SK-MEL-5 (cell line): ENCODE measurements around the gene ZNF750. TPM values are rescaled to one million over a fixed set of nuclear protein-coding genes. Genes with fewer than 3 reads are reported as not detected.

Experiments
- DNase-seq: peaks from one replicate; pipeline ENCODE4 v3.0.0-alpha.2; 2016; ENCODE audit warnings: low read depth, low spot score
- in situ Hi-C: cut with HindIII; loops from 2 replicates; pipeline ENCODE4 v1.10.0; 2016; ENCODE audit warnings: low sequenced_read_pairs, high pct_unique_total_duplicates, low pct_unique_long_range_greater_than_20kb
- total RNA-seq: library from RNA; depleted of rRNA; stranded (reverse); fragments of >200 nt; shearing (Covaris generic); gene quantifications from 2 replicates; pipeline ENCODE4 v1.2.3, GENCODE V29; 2014

ZNF750 gene
- total RNA-seq, 1 experiment from 2014 or later, result not detected

GRCh38 chr17:82875407-82875856 lies 35.6 kb upstream of the ZNF750 start:
- in situ Hi-C loops, result no loop called here
- no peak for DNase-seq

DNA sequence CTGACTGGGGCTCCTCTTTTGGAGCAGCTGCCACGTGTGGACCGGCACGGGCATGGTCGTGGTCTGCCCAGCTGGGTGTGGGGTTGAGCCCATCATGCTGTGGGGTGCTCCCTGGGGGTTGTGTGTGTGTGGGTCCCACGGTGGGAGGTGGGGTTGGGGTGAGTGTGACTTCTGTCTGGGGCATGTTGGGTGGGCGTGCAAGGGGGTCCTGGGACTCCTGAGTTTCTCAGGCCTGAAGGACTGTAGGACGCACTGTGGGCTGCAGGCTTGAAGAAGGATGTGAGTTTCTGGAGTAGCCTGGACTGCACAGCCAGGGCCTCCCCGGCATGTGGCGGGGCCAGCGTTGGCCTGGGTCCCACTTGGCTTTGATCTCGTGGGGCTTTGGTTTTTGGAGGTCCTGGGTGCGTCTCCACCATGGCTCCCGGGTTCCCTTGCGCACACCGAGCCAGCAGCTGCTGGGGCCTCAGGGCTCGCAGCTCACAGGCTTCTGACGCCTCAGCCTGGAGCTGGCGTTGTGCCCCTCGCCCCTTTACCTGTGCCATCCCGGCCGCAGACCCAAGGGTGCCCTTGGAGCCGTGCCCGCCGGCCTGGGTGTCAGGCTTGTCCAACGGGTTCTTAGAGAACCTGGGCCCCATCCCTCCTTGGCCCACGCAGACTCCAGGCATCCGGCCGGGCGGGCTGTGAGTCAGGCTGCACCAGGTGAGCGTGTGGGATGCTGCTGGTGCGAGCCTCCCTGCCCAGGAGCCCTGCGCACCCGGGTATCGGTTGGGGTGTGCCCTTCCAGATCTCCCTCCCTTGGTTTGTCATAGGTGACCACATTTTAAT lies 34.4 kb upstream of the ZNF750 start:
- in situ Hi-C loops, result no loop called here
- DNase-seq, result no peak

GRCh38 chr17:82873521-82873920 lies 33.7 kb upstream of the ZNF750 start:
- in situ Hi-C loops, result no loop called here
- no peak for DNase-seq

- in situ Hi-C loops, result no loop called here
- no peak for DNase-seq
Observed at GRCh38 chr17:82872591-82873520, 33.0 kb upstream of the ZNF750 start.

DNA sequence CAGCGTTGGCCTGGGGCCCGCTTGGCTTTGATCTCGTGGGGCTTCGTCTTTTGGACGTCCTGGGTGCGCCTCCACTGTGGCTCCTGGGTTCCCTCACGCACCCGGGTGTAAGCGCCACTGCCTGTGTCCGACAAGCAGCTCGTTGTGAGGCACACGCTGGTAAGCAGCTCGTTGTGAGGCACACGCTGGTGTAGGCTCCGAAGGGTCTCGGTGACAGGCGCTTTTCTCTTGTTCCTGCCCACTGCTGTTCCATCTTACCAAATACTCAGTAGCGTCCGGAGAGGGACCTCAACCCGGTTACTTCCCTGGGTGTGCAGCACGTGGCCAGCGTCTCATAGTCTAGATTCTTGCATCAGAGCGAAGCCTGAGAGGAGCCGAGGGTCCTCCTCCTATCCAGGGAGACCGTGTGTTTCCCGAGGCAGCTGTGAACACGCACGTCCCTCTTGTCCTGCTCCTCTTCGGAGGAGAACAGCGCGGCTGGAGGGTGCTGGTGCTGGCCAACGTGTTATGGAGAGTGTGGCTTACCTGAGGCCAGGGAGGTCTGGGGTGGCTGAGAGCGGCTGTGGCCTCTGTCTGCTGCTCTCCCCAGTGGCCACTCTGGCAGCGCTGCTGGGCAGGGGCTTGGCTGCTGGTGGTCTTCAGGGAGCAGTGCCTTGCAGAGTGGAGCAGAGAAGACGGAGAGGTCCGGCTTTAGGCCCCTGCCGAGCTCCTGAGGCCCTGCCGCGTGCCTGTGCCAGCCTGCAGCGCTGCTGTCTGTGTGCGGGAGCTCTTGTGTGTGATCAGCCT lies 32.1 kb upstream of the ZNF750 start:
- in situ Hi-C loops, result no loop called here
- no peak for DNase-seq

GRCh38 chr17:82871056-82871775 lies 31.4 kb upstream of the ZNF750 start:
- in situ Hi-C loops, result no loop called here
- DNase-seq, result no peak

DNA sequence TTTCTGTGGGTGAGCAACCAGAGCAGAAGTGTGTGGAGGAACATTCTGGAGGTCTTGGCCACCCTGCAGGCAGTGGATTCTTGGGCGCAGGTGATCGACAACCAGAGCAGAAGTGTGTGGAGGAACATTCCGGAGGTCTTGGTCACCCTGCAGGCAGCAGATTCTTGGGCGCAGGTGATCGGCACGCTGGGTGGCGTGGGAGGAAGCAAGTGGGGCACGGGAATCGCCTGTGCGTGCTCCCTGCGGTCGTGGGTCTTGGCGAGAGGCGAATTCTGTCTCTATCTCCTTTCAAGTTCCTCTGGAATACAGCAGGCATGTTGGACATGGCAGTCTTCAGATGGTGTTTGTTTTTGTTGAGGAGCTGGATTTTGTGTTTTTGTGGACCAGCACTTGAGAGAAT lies 30.7 kb upstream of the ZNF750 start:
- in situ Hi-C loops, result no loop called here
- no peak for DNase-seq

GRCh38 chr17:82870091-82870491 lies 30.3 kb upstream of the ZNF750 start:
- DNase-seq, result no peak
- in situ Hi-C loops, result no loop called here

DNA sequence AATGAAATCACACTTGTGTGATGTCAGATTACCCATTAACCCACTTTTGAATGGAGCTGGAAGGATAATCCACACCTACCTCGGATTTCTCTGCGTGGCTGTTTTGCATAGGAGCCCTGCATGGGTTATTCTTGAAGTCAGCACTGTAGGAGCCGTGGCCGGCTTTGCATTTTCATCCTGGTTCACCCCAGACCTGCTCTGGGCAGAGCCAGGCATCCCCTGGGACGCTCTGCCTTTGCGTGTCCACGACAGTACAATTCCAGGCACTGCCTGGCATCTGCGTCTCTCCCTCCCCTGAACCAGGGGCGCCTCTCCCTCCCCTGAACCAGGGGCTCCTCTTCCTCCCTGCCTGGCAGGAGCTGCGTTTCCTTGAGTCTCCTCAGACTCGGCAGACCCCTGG lies 29.7 kb upstream of the ZNF750 start:
- in situ Hi-C loops, result no loop called here
- no peak for DNase-seq

- in situ Hi-C loops, result no loop called here
- no peak for DNase-seq
Observed at GRCh38 chr17:82868715-82869131, 28.9 kb upstream of the ZNF750 start.

DNA sequence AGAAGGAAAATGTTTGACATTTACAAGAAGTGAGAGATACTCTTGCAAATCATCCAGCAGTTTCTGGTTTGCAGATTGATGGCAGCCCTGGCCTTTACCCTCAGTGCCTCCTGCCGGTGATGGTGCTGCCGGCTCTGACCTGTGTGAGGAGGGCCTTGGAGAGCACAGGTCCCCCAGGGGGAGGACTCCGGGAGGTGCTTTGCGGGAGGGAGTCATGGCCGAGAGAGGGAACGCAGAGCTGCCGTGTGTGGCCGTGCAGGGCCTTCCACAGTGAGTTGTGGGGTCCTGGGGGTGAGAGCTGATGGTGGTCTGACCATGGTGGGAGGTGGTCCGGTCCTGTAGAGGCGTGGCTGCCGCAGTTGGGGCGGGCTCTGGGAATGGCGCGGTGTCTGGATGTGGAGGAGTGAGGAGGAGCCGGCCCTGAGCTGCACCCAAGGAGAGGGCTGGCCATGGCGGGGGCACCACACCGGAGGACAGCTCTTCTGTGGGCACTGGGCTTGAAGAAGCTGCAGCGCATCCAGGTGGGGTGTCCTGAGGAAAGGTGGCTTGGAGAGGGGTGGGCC lies 28.0 kb upstream of the ZNF750 start:
- in situ Hi-C loops, result no loop called here
- DNase-seq, result no peak

- DNase-seq, result no peak
- in situ Hi-C loops, result no loop called here
Observed at GRCh38 chr17:82866590-82867191, 26.9 kb upstream of the ZNF750 start.

DNA sequence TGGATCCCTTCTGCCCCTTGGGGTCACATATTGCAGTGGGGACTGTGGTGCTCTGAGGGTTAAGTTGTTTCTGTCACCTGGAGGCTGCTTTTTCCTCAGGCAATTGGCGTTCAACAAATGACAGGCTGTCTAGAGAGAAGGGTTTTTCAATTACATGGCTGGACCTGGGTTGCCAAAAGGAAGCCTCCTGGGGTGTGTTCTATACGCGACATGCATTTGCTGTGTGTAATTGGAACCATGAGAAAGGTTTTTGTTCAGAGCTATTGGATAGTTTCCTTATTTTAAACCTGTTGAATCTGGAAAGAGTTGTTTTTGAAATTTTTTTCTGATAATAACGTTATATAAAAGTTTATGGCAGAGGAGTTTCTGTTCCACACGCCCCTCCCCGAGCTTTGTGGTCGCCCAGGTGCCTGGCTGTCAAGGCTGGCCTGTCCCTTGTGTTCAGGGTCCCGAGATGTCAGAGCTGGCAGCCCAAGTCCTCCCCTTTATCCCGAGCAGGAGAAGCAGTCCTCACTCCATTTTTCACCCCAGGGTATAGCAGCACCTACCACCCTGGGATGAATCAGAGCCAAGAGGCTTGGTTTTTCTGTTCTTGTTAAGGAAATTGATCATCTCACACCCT lies 26.1 kb upstream of the ZNF750 start:
- in situ Hi-C loops, result no loop called here
- no peak for DNase-seq

GRCh38 chr17:82865274-82865673 lies 25.5 kb upstream of the ZNF750 start:
- no peak for DNase-seq
- in situ Hi-C loops, result no loop called here

DNA sequence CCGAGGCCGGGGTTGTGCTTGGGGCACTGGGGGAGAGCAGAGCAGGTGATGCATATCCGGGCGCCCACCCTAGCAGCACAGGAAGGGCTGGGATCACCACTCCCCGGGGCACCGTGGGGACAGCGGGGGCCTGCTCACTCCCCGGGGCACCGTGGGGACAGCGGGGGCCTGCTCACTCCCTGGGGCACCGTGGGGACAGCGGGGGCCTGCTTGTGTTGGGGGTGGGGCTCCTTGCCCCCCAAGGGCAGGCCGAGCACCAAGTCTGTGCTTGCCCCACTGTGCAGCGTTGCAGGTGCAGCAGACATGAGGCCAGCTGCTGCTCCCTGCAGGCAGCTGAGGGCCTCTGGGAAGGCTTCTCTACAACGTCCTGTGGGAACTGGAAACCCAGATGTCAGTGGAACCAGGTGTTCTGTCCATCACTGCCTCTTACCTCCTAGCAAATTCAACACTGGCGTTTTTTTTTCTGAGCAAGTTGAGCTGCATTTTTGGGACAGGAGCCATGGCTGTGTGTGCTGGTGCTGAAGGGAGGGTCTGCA lies 25.0 kb upstream of the ZNF750 start:
- DNase-seq, result no peak

More for the DNA sequence above, 25.0 kb upstream of the ZNF750 start:
- in situ Hi-C loops, result no loop called here
